Transverse colon (tissue), 4 donors: ENCODE measurements around the gene FXN. TPM values are rescaled to one million over a fixed set of nuclear protein-coding genes. Genes with fewer than 3 reads are reported as not detected.

Source experiments
- DNase-seq: peaks from one replicate; pipeline ENCODE4 v3.0.0-alpha.2; 2019
- H3K27ac ChIP-seq, 4 donors: fragments of 200-600 bp; sonication (generic); 2 replicates each; pipeline ENCODE4 v1.5.1; 2016 to 2018; ENCODE audit warnings: inconsistent platforms in 4 of 4
- H3K27me3 ChIP-seq: fragments of 200-600 bp; sonication (generic); 2 replicates; pipeline ENCODE4 v1.5.1; 2017; ENCODE audit warnings: inconsistent platforms
- H3K36me3 ChIP-seq, 4 donors: fragments of 200-600 bp; sonication (generic); 2 replicates each; pipeline ENCODE4 v1.5.1; 2017 to 2019; ENCODE audit warnings: inconsistent platforms in 4 of 4
- H3K4me1 ChIP-seq, 4 donors: fragments of 200-600 bp; sonication (generic); 2 replicates each; pipeline ENCODE4 v1.5.1; 2017 to 2020; ENCODE audit warnings: inconsistent platforms in 4 of 4
- H3K4me3 ChIP-seq, 4 donors: fragments of 200-600 bp; sonication (generic); 1 replicate in 1 of 4; 2 replicates in 3 of 4; pipeline versions ENCODE4 v1.5.1 to v1.6.1; 2017 to 2019; ENCODE audit warnings: inconsistent platforms in 4 of 4
- H3K9me3 ChIP-seq, 2 donors: fragments of 200-600 bp; sonication (generic); 2 replicates each; pipeline ENCODE4 v1.5.1; 2017 to 2019; ENCODE audit warnings: inconsistent platforms in 2 of 2
- CTCF ChIP-seq, 5 experiments: fragments of 200-600 bp in 3 of 5; fragments of 450-650 bp in 2 of 5; sonication (generic) in 3 of 5; IDR thresholded peaks; 1 replicate in 2 of 5; 2 replicates in 3 of 5; pipeline ENCODE4 v1.5.1; 2016 to 2017; ENCODE audit warnings: antibody characterized with exemption in 5 of 5, inconsistent platforms in 3 of 5, mild to moderate bottlenecking in 2 of 5, moderate library complexity in 1 of 5
- EP300 ChIP-seq: sonication (generic); formaldehyde crosslinking; IDR thresholded peaks from one replicate; pipeline ENCODE4 v1.6.1; 2017; ENCODE audit warnings: antibody characterized with exemption, low read depth
- POLR2A ChIP-seq: fragments of 450-650 bp; IDR thresholded peaks from one replicate; pipeline ENCODE4 v1.6.1; 2016; ENCODE audit warnings: antibody characterized with exemption, mild to moderate bottlenecking, moderate library complexity
- POLR2AphosphoS5 ChIP-seq, 3 donors: sonication (generic); formaldehyde crosslinking; IDR thresholded peaks; one replicate each; pipeline ENCODE4 v1.6.1; 2016; ENCODE audit warnings: antibody characterized with exemption in 3 of 3
- WGBS, 2 donors: methylation state at CpG; one replicate each; pipeline ENCODE4 v1.1.5; 2018; ENCODE audit warnings: low coverage in 1 of 2; 5-methylcytosine and 5-hydroxymethylcytosine counted together
- in situ Hi-C, 4 donors: fragments of 200-750 bp; cut with MboI; loops; one replicate each; pipeline versions ENCODE4 v1.15.0 to v1.15.1; 2017; ENCODE audit warnings: low sequenced_read_pairs in 3 of 4, low pct_ligation_motif_present in 1 of 4, low pct_unique_long_range_greater_than_20kb in 1 of 4
- intact Hi-C: fragments of 100-400 bp; cut with DNase I; formaldehyde crosslinking; loops from one replicate; pipeline ENCODE4 v1.15.1; 2023; ENCODE audit warnings: low total_unique reads
- total RNA-seq, 4 donors: library from RNA; depleted of rRNA; stranded (reverse); fragments of >200 nt; gene quantifications; one replicate each; pipeline ENCODE4 v1.1.0, GENCODE V29; 2016

The FXN gene
- total RNA-seq, 4 donors from 2014 or later = 2.0 to 5.5 (median 3.5) TPM

- no peaks in the 10 kb centered on the region for H3K27me3 ChIP-seq
- TF ChIP-seq POLR2A = no peak
- TF ChIP-seq EP300 = no peak
- TF ChIP-seq CTCF (IDR thresholded peaks at IDR 0.05) = no peak
- no peak for TF ChIP-seq POLR2AphosphoS5 (IDR thresholded peaks at IDR 0.05)
- H3K36me3 ChIP-seq = no peaks in the 10 kb centered on the region
- H3K9me3 ChIP-seq = no peaks in the 10 kb centered on the region
- 97% methylated on average over 9 of the region's 9 CpGs; no CpG with 5 or more reads in 1 of the 2 donors for WGBS, 2 donors
- no peak for DNase-seq
- H3K27ac ChIP-seq = no peak overlapping the region
- H3K4me1 ChIP-seq = peaks cover 0 to 18% (median 8%) of the 10 kb centered on the region in 4 donors
- no peak overlapping the region for H3K4me3 ChIP-seq
- intact Hi-C loops (no loop called here), in situ Hi-C loops (no loop called here)
These were observed 104.0 kb downstream of the FXN start for GRCh38 chr9:69139596-69139995.

GRCh38 chr9:69140123-69140735 lies 104.7 kb downstream of the FXN start:
- no peaks in the 10 kb centered on the region for H3K9me3 ChIP-seq
- H3K27me3 ChIP-seq = no peaks in the 10 kb centered on the region
- H3K27ac ChIP-seq = no peak overlapping the region
- intact Hi-C loops = no loop called here
- H3K4me1 ChIP-seq = peaks cover 0 to 18% (median 8%) of the 10 kb centered on the region in 4 donors
- no peak for TF ChIP-seq EP300
- no peak for TF ChIP-seq CTCF (IDR thresholded peaks at IDR 0.05)
- no peak for TF ChIP-seq POLR2AphosphoS5 (IDR thresholded peaks at IDR 0.05)
- no peak for TF ChIP-seq POLR2A
- no peak for DNase-seq
- WGBS, 2 donors = 73 to 83% methylated on average over 3 to 5 of the region's 5 CpGs
- H3K4me3 ChIP-seq = no peak overlapping the region
- no peaks in the 10 kb centered on the region for H3K36me3 ChIP-seq
- in situ Hi-C loops = no loop called here

GRCh38 chr9:69141851-69142250 lies 106.3 kb downstream of the FXN start:
- H3K27ac ChIP-seq = no peak overlapping the region

GRCh38 chr9:69143291-69143690 lies 107.7 kb downstream of the FXN start:
- 45 to 69% methylated on average over 1 of the region's 1 CpG for WGBS, 2 donors
- in situ Hi-C loops = no loop called here
- intact Hi-C loops = no loop called here
- no peak for TF ChIP-seq EP300
- no peaks in the 10 kb centered on the region for H3K9me3 ChIP-seq
- no peak overlapping the region for H3K27ac ChIP-seq
- no peaks in the 10 kb centered on the region for H3K27me3 ChIP-seq
- H3K4me3 ChIP-seq = no peak overlapping the region
- DNase-seq = no peak
- peaks cover 0 to 18% (median 8%) of the 10 kb centered on the region in 4 donors for H3K4me1 ChIP-seq
- no peaks in the 10 kb centered on the region for H3K36me3 ChIP-seq

More at GRCh38 chr9:69141851-69142250, 106.3 kb downstream of the FXN start:
- Histone ChIP-seq H3K36me3 (no peaks in the 10 kb centered on the region), H3K27me3 (no peaks in the 10 kb centered on the region), H3K4me1 (peaks cover 0 to 18% (median 8%) of the 10 kb centered on the region in 4 donors), H3K9me3 (no peaks in the 10 kb centered on the region), H3K4me3 (no peak overlapping the region)
- DNase-seq = no peak
- intact Hi-C loops (no loop called here), in situ Hi-C loops (no loop called here)
- 81 to 83% methylated on average over 2 to 5 of the region's 5 CpGs for WGBS, 2 donors
- TF ChIP-seq CTCF (IDR thresholded peaks at IDR 0.05) = no peak
- no peak for TF ChIP-seq EP300
- TF ChIP-seq POLR2A = no peak
- no peak for TF ChIP-seq POLR2AphosphoS5 (IDR thresholded peaks at IDR 0.05)
